NCI-H2196 (cell line): ENCODE measurements around the gene UGT1A8.
"Not testable (repeated sequence)": the region's sequence is repeated elsewhere in the genome, so short reads cannot be mapped to it uniquely, and the experiment has no call there.

Source experiments
- DNase-seq: peaks from one replicate; lab custom pipeline; 2025; ENCODE audit not compliant: unreplicated experiment; lab: John Stamatoyannopoulos, UW

Gene UGT1A8

GRCh38 chr2:233639860-233640259 lies 22.4 kb downstream of the UGT1A8 start:
- DNase-seq, result no peak

GRCh38 chr2:233643128-233643527 lies 25.7 kb downstream of the UGT1A8 start:
- DNase-seq, result no peak

GRCh38 chr2:233646033-233646432 lies 28.6 kb downstream of the UGT1A8 start:
- DNase-seq, result not testable (repeated sequence)

GRCh38 chr2:233650981-233651380 lies 33.5 kb downstream of the UGT1A8 start:
- no peak for DNase-seq

DNA sequence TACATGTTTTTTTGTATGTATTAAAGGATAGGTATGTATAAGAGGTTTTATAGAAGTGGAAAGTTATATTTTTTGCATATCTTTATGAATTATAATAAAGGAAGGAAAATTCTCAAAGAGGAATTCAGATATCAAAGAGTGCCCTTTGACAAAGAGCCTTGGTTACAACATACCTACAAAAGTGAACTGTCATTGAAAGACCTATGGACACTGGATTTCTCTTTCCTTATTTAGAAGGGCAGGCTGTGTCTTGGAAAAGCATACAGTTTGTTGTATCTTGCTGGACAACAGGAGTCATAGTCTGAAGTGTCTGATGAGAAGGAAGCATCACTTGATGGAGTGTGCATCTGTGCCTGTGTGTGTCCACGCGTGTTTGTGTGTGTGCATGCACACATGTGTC lies 34.0 kb downstream of the UGT1A8 start:
- no peak for DNase-seq

DNA sequence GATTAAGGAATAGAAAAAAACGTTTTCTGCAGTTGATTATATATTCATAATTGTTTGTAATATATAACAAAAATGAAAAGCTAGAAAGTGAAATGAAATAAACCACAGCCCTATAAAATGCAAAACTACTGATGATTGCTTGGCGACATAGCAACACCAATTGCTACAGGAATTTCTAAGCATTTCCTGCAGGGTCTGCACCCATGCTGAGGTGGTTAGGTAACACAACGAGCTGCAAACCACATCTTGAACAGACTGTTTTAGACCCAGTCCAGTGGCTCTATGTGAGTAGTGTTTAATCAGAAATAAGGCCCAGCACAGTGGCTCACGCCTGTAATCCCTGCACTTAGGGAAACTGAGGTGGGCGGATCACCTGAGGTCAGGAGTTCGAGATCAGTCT lies 37.1 kb downstream of the UGT1A8 start:
- no peak for DNase-seq

GRCh38 chr2:233655043-233655442 lies 37.6 kb downstream of the UGT1A8 start:
- DNase-seq, result no peak

GRCh38 chr2:233655943-233656342 lies 38.5 kb downstream of the UGT1A8 start:
- DNase-seq, result not testable (repeated sequence)

DNA sequence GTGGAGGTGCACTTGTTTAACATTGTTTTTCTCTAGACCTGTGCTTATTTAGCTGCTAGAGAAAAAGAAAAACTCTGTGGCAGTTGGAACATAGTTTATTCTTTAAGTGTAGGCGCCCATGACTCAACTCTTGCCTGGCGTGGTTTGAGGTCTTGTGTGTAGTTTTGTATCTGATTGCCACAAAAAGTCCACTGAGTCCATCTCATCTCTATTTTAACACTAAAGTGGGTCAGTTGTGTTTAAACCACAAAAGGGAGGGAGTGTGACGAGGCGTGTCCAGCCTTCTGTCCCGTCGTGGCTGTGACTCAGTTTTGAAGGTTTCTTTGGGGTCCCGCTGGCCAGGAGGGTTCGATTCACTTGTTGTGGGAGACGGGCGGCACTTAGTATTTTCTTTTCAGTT lies 39.0 kb downstream of the UGT1A8 start:
- DNase-seq, result no peak

DNA sequence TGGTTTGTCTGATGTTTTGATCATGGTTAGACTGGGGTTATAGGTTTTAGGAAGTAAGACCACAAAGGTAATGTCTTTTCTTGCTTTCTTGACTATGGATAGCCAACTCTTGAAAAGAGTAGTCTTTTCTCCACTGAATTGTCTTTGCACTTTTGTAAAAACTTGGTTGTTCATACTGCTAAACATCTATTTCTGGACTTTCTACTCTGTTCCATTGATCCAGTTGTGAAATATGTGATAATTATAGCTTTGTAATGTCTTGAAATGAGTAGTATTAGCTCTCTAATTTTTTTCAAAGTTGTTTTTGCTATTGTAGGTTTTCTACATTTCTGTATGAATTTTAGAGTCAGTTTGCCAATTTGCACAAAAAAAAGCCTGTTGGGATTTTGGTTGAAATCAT lies 41.2 kb downstream of the UGT1A8 start:
- no peak for DNase-seq

GRCh38 chr2:233663911-233664310 lies 46.5 kb downstream of the UGT1A8 start:
- no peak for DNase-seq

GRCh38 chr2:233668605-233669260 lies 51.3 kb downstream of the UGT1A8 start:
- no peak for DNase-seq

DNA sequence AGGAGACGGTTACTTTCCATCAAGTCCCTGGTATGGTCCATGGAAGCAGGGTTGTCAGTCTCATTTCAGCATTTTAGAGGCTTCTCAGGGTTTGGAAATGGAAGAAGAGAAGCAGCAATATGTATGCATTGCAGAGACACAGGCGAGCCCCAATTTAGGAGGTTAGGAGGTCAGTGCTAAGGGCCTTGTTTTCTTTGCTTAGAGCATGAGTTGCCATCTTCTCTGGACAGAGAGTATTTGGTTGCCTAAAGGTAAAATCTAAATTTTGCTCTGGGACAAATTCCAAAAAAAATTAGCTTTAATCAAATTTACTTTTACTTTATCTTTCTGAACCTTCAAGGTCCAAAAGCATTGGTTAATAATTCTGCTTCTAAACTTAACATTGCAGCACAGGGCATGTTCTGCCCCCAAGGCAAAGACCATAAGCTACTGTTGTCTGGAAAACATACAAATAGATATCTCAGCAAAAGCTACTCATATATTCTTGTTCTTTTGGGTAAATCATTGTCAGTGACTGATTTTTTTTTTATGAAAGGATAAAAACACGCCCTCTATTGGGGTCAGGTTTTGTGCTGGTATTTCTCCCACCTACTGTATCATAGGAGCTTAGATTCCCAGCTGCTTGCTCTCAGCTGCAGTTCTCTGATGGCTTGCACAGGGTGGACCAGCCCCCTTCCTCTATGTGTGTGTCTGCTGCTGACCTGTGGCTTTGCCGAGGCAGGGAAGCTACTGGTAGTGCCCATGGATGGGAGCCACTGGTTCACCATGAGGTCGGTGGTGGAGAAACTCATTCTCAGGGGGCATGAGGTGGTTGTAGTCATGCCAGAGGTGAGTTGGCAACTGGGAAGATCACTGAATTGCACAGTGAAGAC lies 54.1 kb downstream of the UGT1A8 start, which contains the start of gene UGT1A9:
TSS of gene UGT1A9 (plus strand) at position 609 of the 872 bp plus-strand sequence. CDS start at position 646, 37 bp downstream.
- no peak for DNase-seq

GRCh38 chr2:233672886-233673285 lies 55.5 kb downstream of the UGT1A8 start:
- no peak for DNase-seq

DNA sequence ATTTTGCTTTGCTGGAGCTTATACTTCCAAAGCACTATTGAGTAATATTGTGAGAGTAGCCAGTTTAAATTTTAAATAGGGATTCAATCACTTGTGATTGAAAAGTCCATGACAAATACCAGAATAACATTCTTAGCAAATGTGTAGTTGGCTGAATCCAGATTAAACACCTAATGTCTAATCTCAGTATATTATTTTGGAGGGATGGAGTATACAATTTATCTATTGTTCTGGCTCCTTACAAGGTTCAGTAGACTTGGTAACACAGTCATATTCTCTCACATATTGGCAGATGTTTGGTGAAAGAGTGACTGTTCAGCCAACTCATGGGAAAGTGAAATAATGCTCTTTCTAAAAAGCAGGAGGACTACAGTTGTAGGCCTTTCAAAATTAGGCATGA lies 56.5 kb downstream of the UGT1A8 start:
- no peak for DNase-seq

DNA sequence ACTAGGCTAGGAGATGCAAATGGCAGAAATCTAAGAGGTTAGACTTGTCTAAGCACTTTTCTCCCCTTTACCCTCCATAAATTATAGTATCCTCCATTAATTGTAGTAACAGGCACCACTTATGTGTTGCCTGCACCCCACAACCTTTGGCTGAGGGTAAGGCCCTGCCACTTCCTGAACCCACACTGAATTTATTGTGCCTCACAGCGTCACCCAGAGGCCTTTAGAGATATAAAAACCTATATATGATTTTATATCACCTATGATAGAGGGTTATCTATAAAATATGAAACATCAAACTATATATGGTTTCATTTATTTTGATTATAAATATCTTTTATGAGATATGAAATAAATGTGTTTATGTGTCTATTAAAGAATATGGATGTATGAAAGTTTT lies 56.9 kb downstream of the UGT1A8 start:
- no peak for DNase-seq

GRCh38 chr2:233674995-233675394 lies 57.6 kb downstream of the UGT1A8 start:
- no peak for DNase-seq

DNA sequence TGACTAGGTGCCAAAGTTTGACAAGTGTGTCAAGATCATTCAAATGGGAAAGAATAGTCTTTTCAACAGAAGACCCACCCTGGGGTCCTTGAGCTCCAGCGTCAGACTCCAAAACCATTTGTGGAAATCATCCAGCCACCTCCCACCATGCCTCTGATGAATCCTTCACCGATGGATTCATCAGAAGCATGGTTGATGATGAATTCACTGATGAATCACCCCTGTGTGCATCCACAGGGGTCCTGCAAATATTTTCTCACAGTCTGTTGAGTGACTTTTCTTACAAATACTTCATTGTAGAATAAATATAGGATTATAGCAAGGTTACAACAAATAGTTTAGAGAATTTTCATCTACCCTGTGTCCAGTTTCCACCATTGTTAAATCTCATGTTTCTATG lies 58.6 kb downstream of the UGT1A8 start:
- no peak for DNase-seq

- DNase-seq, result no peak
Measured at GRCh38 chr2:233679196-233679595, 61.8 kb downstream of the UGT1A8 start.

DNA sequence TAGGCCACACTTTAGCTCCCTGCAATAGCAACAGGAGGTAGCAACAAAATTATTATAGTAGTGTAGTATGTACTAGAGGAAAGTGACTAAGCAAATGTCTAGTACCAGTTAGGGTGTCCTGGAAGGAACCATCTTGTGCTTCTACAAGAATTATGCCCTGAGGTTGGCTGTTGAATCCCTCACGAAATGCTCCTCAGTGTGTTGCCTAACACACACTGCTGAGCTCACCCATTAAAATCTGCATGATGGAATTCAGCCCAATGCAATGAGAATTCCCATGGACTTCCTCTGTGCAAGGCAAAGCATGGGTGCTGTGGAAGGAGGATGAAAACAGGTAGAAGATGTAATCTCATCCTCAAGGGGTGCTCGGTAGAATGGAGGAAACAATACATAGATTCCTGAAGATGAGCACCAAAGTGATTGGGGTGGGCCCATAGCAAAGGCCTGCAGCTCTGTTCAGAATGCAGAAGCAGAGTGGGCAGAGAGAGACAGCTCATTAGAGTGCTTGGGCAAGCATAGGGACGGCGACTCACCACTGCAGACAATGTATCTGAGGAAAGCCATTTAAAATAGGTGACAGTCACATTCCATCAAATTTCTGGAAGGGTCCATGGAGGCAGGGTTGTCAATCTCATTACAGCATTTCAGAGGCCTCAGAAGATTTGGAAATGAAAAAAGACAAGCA lies 63.1 kb downstream of the UGT1A8 start:
- no peak for DNase-seq

GRCh38 chr2:233681521-233682099 lies 64.2 kb downstream of the UGT1A8 start, which contains the start of gene UGT1A7:
TSS of gene UGT1A7 (plus strand) at chr2:233681901. CDS start at chr2:233681938, 37 bp downstream.
- DNase-seq, result no peak
